Renal pelvis (tissue), 4 donors: ENCODE results near the gene MBTPS1. TPM values are rescaled to one million over a fixed set of nuclear protein-coding genes. Genes with fewer than 3 reads are reported as not detected.

Experiments used
- DNase-seq: peaks from one replicate; pipeline ENCODE4 v3.0.0-alpha.2; 2013
- polyA plus RNA-seq, 3 donors: library from polyadenylated mRNA; unstranded; fragments of 120-200 nt; gene quantifications; one replicate each; pipeline ENCODE4 v1.2.1, GENCODE V29; 2013; ENCODE audit not compliant: insufficient read length in 3 of 3

The MBTPS1 gene
- polyA plus RNA-seq, 3 donors = 108 to 118 (median 117) TPM

DNA sequence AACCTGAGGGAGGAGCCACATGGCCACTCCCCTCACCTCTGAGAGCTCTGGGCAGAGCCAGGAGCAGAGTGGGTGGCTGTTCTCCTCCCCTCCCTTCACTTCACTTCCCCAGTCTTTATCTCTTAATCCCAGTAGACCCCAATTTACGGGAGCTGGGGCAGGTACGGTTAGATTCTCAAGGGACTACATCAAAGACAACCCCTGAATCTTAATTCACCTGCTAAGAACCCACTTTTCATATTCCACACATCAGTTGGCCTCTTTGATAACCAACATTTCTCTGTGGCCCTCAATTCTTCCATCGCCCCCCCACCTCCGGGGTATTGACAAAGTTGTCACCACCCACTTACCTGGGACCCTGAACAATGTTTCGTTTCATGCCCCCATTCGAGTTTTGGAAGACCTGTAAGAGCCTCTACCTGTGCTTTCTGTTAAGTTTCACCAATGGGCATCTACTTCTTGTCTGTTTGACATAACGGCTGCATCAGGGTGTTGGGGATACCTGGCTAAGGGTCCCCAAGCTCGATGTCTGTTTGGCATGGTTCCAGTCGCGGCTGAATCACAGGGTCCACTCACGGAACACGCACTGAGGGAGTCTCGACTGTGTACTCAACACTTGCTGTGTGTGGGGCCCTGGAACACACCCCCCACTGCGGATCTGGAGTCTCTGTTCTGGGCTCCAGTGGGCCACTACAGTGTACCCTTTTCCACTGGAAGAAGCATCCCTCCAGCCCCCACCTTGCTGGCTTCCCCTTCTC lies 102.0 kb downstream of the MBTPS1 start:
- no peak for DNase-seq

DNA sequence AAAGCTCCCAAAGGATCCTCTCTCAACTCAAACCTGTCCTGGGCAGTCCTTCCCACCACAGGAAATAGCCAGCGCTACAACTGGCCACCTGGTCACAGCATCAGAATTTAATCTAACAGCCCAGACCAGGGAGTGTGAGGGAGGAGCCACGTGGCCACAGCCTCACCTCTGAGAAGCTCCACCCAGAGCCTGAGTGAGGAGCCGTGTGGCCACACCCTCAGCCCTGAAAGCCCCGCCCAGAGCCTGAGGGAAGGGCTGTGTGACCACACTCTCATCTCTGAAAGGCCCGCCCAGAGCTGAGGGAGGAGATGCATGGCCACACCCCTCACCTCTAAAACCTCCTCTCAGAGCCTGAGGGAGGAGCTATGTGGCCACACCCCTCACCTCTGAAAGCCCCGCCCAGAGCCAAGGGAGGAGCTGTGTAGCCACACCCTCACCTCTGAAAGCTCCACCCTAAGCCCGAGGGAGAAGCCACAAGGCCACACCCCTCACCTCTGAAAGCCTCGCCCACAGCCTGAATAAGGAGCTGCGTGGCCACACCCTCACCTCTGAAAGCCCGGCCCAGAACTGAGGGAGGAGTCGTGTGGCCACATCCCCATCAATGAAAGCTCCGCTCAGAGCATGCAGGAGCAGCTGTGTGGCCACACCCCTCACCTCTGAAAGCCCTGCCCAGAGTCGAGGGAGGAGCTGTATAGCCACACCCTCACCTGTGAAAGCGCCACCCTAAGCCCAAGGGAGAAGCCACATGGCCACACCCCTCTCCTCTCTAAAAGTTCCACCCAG lies 102.8 kb downstream of the MBTPS1 start:
- DNase-seq = peak; percentile 58

- no peak for DNase-seq
These were observed 107.5 kb downstream of the MBTPS1 start for GRCh38 chr16:84009282-84009681.

DNA sequence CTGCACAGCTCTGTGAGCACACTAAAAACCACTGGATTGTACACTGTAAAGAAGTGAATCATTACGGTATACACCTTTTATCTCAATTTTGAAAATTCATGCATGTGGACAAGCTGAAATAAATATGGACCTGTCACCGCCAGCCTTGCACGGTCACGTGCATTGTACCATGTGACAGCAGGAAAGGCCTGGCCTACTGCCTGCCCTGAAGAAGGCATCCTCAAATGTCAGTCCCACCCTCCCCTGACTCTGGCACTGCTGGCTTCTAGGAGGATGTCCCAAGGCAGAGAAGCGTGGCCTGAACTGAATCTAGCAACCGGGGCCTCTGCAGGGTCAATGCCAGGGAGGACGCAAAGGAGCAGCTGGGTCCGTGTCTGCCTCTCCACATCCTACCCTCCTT lies 108.8 kb downstream of the MBTPS1 start:
- DNase-seq = no peak

GRCh38 chr16:84007520-84007919 lies 109.2 kb downstream of the MBTPS1 start:
- no peak for DNase-seq

GRCh38 chr16:84005391-84005790 lies 111.4 kb downstream of the MBTPS1 start:
- no peak for DNase-seq

DNA sequence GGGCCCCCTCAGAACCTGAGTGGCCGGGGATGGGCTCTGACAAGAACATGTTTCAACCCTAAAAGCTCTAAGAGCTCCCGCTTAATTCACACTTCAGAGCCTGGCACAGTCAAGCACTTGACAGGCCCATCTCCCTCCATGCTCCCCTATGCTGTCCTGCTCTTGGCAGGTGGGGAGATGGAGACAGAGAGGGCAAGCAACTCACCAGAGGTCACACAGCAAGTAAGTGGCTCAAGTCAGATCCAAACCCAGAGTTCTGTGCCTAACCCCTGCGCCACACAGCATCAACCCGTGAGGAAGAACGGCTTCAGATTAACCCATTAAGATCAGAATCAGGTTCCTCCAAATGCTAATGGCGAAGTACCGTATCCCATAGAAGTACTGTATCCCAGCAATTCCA lies 112.3 kb downstream of the MBTPS1 start:
- DNase-seq = no peak

Other genes starting within 250 kb of the MBTPS1 start
- gene MLYCD, start 217.8 kb downstream of the MBTPS1 start, polyA plus RNA-seq = 1 to 10 TPM; 4.6 to 5.7 (median 5.1) TPM
- 1 to 10 TPM in 1 of 3 donors, under 1 TPM in 2; 0.68 to 1.0 (median 0.92) TPM for gene OSGIN1, start 163.7 kb downstream of the MBTPS1 start, polyA plus RNA-seq
- 1 to 10 TPM; 3.1 to 3.3 (median 3.2) TPM for gene NECAB2, start 148.7 kb downstream of the MBTPS1 start, polyA plus RNA-seq
- not detected for gene SLC38A8, start 74.1 kb downstream of the MBTPS1 start, polyA plus RNA-seq
- gene HSDL1, start 28.2 kb upstream of the MBTPS1 start, polyA plus RNA-seq = 10 to 100 TPM; 42.5 to 52.2 (median 42.7) TPM
- gene DNAAF1, start 28.4 kb upstream of the MBTPS1 start, polyA plus RNA-seq = 10 to 100 TPM in 1 of 3 donors, 1 to 10 TPM in 2; 2.9 to 10.4 (median 7.7) TPM
- 10 to 100 TPM; 40.6 to 65.6 (median 54.0) TPM for gene TAF1C, start 70.1 kb upstream of the MBTPS1 start, polyA plus RNA-seq
- under 1 TPM; 0.16 to 0.34 (median 0.25) TPM for gene ADAD2, start 74.2 kb upstream of the MBTPS1 start, polyA plus RNA-seq
- gene KCNG4, start 123.1 kb upstream of the MBTPS1 start, polyA plus RNA-seq = under 1 TPM; 0.03 to 0.09 (median 0.03) TPM
- gene WFDC1, start 177.9 kb upstream of the MBTPS1 start, polyA plus RNA-seq = 1 to 10 TPM; 2.0 to 3.1 (median 2.5) TPM